ENCODE results near the gene LGI4. TPM values are rescaled to one million over a fixed set of nuclear protein-coding genes. Genes with fewer than 3 reads are reported as not detected.
"Not testable (repeated sequence)": the region's sequence is repeated elsewhere in the genome, so short reads cannot be mapped to it uniquely, and the experiment has no call there.

LGI4 gene
- total RNA-seq, 1 experiment from 2014 or later, result not detected

DNA sequence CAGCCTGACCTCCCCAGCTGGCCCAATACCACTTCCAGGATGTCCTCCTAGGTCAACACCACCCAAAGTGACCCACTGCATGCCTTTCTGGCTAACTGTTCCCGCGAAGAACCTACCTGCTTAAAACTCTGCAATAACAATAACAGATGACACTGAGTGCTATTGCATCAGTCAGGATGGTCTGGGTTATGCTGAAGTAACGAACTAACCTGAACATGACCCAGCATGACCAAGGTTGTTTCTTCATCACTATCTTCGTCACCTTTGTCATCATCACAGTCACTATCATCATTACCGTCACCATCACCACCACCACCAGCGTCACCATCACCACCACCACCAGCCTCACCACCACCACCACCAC, 29.8 kb downstream of the LGI4 start:
- Histone ChIP-seq H3K36me3 (ENCODE audit: insufficient read depth, low read length, poor library complexity, severe bottlenecking) (no peaks in the 10 kb centered on the region), H3K4me3 (ENCODE audit: low read depth, low read length, poor library complexity, severe bottlenecking) (no peak overlapping the region), H3K9me3 (ENCODE audit: low read depth, low read length, poor library complexity, severe bottlenecking) (no peaks in the 10 kb centered on the region), H3K4me1 (ENCODE audit: insufficient read depth, low read length, poor library complexity, severe bottlenecking) (no peaks in the 10 kb centered on the region), H3K27me3 (replicated peaks; ENCODE audit: insufficient read depth, low read depth, low read length, poor library complexity) (no peaks in the 10 kb centered on the region), H3K27ac (ENCODE audit: low read depth, low read length, poor library complexity, severe bottlenecking) (no peak overlapping the region)
- ChIA-PET CTCF (no interaction called here), POLR2A (ENCODE audit: low non-redundant PET) (no interaction called here)
- TF ChIP-seq, protein P1, sequence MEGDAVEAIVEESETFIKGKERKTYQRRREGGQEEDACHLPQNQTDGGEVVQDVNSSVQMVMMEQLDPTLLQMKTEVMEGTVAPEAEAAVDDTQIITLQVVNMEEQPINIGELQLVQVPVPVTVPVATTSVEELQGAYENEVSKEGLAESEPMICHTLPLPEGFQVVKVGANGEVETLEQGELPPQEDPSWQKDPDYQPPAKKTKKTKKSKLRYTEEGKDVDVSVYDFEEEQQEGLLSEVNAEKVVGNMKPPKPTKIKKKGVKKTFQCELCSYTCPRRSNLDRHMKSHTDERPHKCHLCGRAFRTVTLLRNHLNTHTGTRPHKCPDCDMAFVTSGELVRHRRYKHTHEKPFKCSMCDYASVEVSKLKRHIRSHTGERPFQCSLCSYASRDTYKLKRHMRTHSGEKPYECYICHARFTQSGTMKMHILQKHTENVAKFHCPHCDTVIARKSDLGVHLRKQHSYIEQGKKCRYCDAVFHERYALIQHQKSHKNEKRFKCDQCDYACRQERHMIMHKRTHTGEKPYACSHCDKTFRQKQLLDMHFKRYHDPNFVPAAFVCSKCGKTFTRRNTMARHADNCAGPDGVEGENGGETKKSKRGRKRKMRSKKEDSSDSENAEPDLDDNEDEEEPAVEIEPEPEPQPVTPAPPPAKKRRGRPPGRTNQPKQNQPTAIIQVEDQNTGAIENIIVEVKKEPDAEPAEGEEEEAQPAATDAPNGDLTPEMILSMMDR (conservative IDR thresholded peaks at IDR 0.05; ENCODE audit: low read depth, low read length), result no peak
- no peak for TF ChIP-seq EZH2 (IDR thresholded peaks at IDR 0.05; ENCODE audit: borderline replicate concordance, low read depth, low read length, poor library complexity, severe bottlenecking)
- intact Hi-C loops (cut with micrococcal nuclease; ENCODE audit: unreplicated experiment), result no loop called here
- BruUV-seq (replicated peaks), result no TSS peak
- DNase-seq (ENCODE audit: low spot score), result no peak

DNA sequence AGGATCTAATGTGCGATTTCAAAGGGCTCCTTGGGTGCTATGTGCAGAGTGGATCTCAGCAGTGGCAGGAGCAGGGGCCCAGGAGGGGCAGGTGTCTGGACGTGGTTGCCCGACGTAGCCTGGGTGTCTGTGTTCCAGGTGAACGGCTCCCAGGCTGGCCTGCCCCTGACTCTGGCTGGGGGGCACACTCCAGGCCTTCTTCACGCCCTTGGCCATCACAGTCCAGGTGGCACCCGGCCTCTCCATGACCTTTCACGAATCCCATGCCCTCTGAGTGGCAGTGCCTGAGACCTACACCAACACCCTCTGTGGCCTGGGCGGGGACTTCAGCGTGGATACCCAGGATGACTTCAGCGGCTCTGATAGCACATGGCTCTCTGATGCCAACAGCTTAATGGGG, 30.5 kb downstream of the LGI4 start:
- Histone ChIP-seq H3K36me3 (ENCODE audit: insufficient read depth, low read length, poor library complexity, severe bottlenecking) (no peaks in the 10 kb centered on the region), H3K27me3 (replicated peaks; ENCODE audit: insufficient read depth, low read depth, low read length, poor library complexity) (no peaks in the 10 kb centered on the region), H3K27ac (ENCODE audit: low read depth, low read length, poor library complexity, severe bottlenecking) (no peak overlapping the region), H3K4me3 (ENCODE audit: low read depth, low read length, poor library complexity, severe bottlenecking) (no peak overlapping the region), H3K4me1 (ENCODE audit: insufficient read depth, low read length, poor library complexity, severe bottlenecking) (no peaks in the 10 kb centered on the region), H3K9me3 (ENCODE audit: low read depth, low read length, poor library complexity, severe bottlenecking) (no peaks in the 10 kb centered on the region)
- ChIA-PET POLR2A (ENCODE audit: low non-redundant PET) (no interaction called here), CTCF (no interaction called here)
- no peak for DNase-seq (ENCODE audit: low spot score)
- intact Hi-C loops (cut with micrococcal nuclease; ENCODE audit: unreplicated experiment), result no loop called here
- no TSS peak for BruUV-seq (replicated peaks)
- TF ChIP-seq, protein P1 (conservative IDR thresholded peaks at IDR 0.05; ENCODE audit: low read depth, low read length), result no peak
- TF ChIP-seq EZH2 (IDR thresholded peaks at IDR 0.05; ENCODE audit: borderline replicate concordance, low read depth, low read length, poor library complexity, severe bottlenecking), result no peak

DNA sequence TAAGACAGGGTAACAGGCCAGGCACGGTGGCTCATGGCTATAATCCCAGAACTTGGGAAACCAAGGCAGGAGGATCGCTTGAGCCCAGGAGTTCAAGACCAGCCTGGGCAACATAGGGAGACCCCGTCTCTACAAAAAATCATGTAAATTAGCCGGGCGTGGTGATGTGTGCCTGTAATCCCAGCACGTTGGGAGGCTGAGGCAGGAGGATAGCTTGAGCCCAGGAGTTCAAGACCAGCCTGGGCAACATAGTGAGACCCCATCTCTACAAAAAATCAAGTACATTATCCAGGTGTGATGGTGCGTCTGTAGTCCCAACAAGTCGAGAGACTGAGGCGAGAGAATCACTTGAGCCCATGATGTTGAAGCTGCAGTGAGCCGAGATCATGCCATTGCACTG, 31.2 kb downstream of the LGI4 start:
- H3K9me3 ChIP-seq (ENCODE audit: low read depth, low read length, poor library complexity, severe bottlenecking); BruUV-seq (replicated peaks); H3K27me3 ChIP-seq (replicated peaks; ENCODE audit: insufficient read depth, low read depth, low read length, poor library complexity); H3K36me3 ChIP-seq (ENCODE audit: insufficient read depth, low read length, poor library complexity, severe bottlenecking); intact Hi-C loops (cut with micrococcal nuclease; ENCODE audit: unreplicated experiment); H3K4me3 ChIP-seq (ENCODE audit: low read depth, low read length, poor library complexity, severe bottlenecking); H3K27ac ChIP-seq (ENCODE audit: low read depth, low read length, poor library complexity, severe bottlenecking); H3K4me1 ChIP-seq (ENCODE audit: insufficient read depth, low read length, poor library complexity, severe bottlenecking); CTCF ChIA-PET; DNase-seq (ENCODE audit: low spot score); POLR2A ChIA-PET (ENCODE audit: low non-redundant PET): not testable (repeated sequence)

DNA sequence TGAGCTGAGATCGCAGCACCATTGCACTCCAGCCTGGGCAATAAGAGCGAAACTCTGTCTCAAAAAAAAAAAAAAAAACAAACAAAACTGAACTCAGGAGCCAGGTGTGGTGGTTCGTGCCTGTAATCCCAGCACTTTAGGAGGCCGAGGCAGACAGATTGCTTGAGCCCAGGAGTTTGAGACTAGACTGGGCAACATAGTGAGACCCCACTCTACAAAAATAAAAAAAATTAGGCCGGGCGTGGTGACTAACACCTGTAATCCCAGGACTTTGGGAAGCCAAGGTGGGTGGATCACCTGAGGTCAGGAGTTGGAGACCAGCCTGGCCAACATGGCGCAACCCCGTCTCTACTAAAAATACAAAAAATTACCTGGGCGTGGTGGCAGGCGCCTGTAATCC, 32.9 kb downstream of the LGI4 start:
- intact Hi-C loops (cut with micrococcal nuclease; ENCODE audit: unreplicated experiment); H3K27ac ChIP-seq (ENCODE audit: low read depth, low read length, poor library complexity, severe bottlenecking); H3K9me3 ChIP-seq (ENCODE audit: low read depth, low read length, poor library complexity, severe bottlenecking); DNase-seq (ENCODE audit: low spot score); H3K4me3 ChIP-seq (ENCODE audit: low read depth, low read length, poor library complexity, severe bottlenecking); CTCF ChIA-PET; H3K4me1 ChIP-seq (ENCODE audit: insufficient read depth, low read length, poor library complexity, severe bottlenecking); POLR2A ChIA-PET (ENCODE audit: low non-redundant PET); H3K27me3 ChIP-seq (replicated peaks; ENCODE audit: insufficient read depth, low read depth, low read length, poor library complexity); H3K36me3 ChIP-seq (ENCODE audit: insufficient read depth, low read length, poor library complexity, severe bottlenecking); BruUV-seq (replicated peaks): not testable (repeated sequence)

All from A673 (cell line).